ENCODE measurements around the gene MNX1. TPM values are rescaled to one million over a fixed set of nuclear protein-coding genes. Genes with fewer than 3 reads are reported as not detected.

Gene MNX1
- total RNA-seq, 1 donor: not detected

DNA sequence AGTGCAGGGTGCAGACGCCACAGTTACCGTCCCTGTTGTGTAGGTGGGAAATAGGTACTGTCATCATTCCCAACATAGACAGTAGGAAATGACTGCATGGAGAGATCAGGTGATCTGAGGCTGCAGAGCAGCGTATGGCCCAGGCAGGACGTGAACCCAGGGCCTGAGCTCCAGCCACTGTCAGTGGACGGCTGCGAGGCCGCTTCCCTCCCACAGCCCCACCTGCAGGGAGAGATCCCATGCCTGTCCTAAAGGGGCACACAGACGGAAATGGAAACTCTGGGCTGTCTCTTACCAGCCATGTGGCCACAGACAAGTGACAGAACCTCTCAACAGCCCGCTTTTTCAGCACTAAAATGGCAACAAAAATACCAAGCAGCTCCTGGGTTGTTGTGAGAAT lies 44.5 kb upstream of the MNX1 start:
- no peak for DNase-seq (ENCODE audit: low read depth)
- H3K4me3 ChIP-seq (ENCODE audit: low read depth, low read length): no peak overlapping the region
- TF ChIP-seq, protein P1, sequence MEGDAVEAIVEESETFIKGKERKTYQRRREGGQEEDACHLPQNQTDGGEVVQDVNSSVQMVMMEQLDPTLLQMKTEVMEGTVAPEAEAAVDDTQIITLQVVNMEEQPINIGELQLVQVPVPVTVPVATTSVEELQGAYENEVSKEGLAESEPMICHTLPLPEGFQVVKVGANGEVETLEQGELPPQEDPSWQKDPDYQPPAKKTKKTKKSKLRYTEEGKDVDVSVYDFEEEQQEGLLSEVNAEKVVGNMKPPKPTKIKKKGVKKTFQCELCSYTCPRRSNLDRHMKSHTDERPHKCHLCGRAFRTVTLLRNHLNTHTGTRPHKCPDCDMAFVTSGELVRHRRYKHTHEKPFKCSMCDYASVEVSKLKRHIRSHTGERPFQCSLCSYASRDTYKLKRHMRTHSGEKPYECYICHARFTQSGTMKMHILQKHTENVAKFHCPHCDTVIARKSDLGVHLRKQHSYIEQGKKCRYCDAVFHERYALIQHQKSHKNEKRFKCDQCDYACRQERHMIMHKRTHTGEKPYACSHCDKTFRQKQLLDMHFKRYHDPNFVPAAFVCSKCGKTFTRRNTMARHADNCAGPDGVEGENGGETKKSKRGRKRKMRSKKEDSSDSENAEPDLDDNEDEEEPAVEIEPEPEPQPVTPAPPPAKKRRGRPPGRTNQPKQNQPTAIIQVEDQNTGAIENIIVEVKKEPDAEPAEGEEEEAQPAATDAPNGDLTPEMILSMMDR (IDR thresholded peaks at IDR 0.05; ENCODE audit: insufficient read depth, low read length): no peak

DNA sequence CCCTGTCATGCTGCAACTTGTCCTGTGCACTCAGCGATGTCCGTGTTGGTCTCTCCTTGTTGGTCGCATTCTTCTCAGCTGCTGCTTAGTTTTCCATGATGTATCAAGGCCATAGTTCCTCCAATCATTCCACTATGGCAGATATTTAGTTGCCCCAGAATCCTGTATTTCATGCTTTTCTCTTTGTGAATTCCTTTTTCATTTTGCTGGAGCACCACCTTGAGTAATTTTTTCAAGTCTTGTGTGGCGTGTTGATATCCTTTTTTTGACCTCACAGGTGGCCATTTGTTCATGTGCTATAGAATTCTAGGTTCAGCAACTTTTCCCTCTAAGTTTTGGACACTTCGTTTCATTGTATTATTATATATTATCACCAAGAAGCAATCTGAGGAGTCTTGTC lies 42.7 kb upstream of the MNX1 start:
- no peak overlapping the region for H3K4me3 ChIP-seq (ENCODE audit: low read depth, low read length)
- TF ChIP-seq, protein P1 (IDR thresholded peaks at IDR 0.05; ENCODE audit: insufficient read depth, low read length): no peak
- no peak for DNase-seq (ENCODE audit: low read depth)

DNA sequence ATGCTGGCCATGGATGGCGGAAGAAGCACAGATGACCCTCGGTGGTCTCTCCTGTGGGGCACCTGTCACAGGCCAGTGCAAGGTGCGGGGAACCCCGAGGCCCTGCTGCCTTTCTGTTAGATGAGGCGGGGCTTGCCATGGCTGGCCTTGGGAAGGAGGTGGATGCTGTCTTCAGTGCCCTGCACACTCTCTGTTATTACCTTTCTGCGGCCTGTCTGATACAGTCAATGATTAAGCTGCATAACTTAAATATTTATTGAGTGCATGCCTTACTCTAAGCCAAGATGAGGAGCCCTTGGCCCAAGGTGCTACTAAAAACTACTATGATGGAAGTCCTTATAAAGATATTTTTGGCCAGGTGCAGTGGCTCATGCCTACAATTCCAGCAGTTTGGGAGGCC lies 36.7 kb upstream of the MNX1 start:
- TF ChIP-seq, protein P1 (IDR thresholded peaks at IDR 0.05; ENCODE audit: insufficient read depth, low read length): no peak
- no peak overlapping the region for H3K4me3 ChIP-seq (ENCODE audit: low read depth, low read length)
- DNase-seq (ENCODE audit: low read depth): no peak

DNA sequence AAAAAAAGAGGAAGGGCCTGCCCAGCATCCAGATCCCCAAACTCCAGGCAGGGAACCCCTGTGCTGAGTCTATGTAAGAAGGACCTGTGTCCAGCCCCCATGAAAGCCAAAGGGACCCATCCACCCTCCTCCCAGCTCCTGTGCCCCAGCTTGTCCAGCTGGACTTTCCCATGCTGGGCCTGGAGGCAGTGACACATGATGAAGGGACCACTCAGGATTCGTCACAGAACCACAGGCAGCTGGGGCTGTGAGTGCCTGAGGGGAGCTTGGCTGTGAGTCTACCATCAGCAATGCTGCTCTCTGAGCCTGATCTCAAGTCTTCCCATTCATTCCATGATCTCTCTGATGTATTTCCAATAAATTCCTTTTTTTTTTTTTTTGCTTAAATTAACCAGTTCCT lies 36.2 kb upstream of the MNX1 start:
- H3K4me3 ChIP-seq (ENCODE audit: low read depth, low read length): no peak overlapping the region
- peak; percentile 29 for DNase-seq (ENCODE audit: low read depth)
- TF ChIP-seq, protein P1 (IDR thresholded peaks at IDR 0.05; ENCODE audit: insufficient read depth, low read length): no peak

DNA sequence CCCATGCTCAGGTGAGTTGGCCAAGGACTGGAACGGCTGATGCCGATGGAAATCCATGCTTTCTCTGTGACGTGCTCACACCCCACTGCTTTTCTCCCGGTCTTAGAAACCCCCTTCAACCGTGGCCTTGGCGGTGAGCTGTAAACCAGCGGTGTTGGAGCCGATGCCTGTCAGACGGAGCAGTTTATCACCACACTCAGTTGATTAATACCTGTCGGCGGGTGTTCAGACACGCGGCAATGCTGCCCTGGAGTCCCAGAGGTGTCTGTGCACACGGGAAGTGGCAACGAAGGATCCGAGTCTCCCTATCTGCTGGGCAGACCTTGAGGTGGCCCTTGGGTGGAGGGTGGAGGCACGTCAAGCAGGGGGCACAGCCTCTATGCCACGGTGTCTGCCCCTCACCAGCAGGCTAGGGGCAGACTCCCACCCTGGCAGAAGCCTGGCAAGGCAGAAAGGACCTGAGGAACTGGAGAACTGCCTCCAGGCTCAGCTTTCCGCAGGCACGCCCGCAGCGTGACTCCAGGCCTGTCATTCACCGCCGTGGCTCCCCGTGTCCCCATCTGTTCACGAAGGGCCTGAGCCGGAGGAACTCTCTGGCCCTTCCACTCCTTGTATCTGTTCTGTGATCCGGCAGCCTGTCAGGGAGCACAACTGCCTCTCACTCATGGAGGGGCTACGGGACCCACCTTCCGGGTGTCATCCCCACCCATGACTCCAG lies 34.6 kb upstream of the MNX1 start:
- DNase-seq (ENCODE audit: low read depth): no peak
- TF ChIP-seq, protein P1 (IDR thresholded peaks at IDR 0.05; ENCODE audit: insufficient read depth, low read length): no peak
- H3K4me3 ChIP-seq (ENCODE audit: low read depth, low read length): no peak overlapping the region

DNA sequence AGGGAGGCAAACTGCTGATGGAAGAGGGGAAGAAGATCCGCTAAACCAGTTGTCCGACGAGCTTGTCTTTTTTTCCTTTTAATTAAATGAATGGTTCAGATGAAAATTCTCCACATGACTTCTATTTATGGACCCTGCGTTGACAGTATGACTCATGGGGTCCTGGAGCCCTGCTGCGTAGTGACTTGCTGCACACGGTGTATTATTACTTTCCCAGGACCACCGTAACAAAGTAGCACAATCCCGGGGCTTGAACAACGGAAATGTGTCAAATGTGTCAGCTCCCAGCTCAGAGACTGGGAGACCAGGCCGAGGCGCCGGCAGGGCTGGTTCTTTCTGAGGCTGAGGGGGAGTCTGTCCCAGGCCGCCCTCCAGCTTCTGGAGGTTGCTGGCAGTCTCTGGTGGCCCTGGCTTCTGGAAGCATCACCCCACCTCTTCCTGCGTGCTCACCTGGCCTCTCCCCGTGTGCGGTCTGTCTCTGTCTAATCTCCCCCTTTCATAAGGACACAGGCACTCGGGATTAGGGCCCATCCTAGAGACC lies 33.8 kb upstream of the MNX1 start:
- TF ChIP-seq, protein P1 (IDR thresholded peaks at IDR 0.05; ENCODE audit: insufficient read depth, low read length): no peak
- no peak for DNase-seq (ENCODE audit: low read depth)
- H3K4me3 ChIP-seq (ENCODE audit: low read depth, low read length): no peak overlapping the region

Data from fibroblast of the aortic adventitia (primary cell).